Activated CD8-positive, alpha-beta T cell treated with anti-CD3 and anti-CD28 coated beads, Interleukin-2, amount 10 ng/mL, durations not matched to agents 7 days and 5 days (primary cell): Measurements from ENCODE around the gene RPS19. TPM values are rescaled to one million over a fixed set of nuclear protein-coding genes. Genes with fewer than 3 reads are reported as not detected.

Experiments used
- ATAC-seq: fragments of 150-1000 bp; cut with Tn5 transposase; one replicate; pipeline ENCODE4 v1.10.0; 2021; ENCODE audit warnings: moderate library complexity
- CTCF ChIA-PET: fragments of 350-600 bp; sonication (Branson Sonifier 250); formaldehyde crosslinking; loops from one replicate; lab custom pipeline; 2021; ENCODE audit warnings: antibody characterized with exemption; lab: Charles Lee
- POLR2A ChIA-PET: fragments of 350-600 bp; sonication (Branson Sonifier 250); formaldehyde crosslinking; loops from one replicate; lab custom pipeline; 2021; ENCODE audit warnings: antibody characterized with exemption; lab: Charles Lee
- DNase-seq: peaks from one replicate; pipeline ENCODE4 v3.0.0-alpha.2; 2020
- H3K27ac Mint-ChIP-seq: one replicate; pipeline ENCODE4 v1.8.0; 2021; ENCODE audit warnings: mild to moderate bottlenecking, mixed read lengths
- H3K27me3 Mint-ChIP-seq: one replicate; pipeline ENCODE4 v1.8.0; 2021; ENCODE audit warnings: low read depth, mixed read lengths
- H3K36me3 Mint-ChIP-seq: one replicate; pipeline ENCODE4 v1.8.0; 2021; ENCODE audit warnings: low read depth, mixed read lengths
- H3K4me1 Mint-ChIP-seq: one replicate; pipeline ENCODE4 v1.8.0; 2021; ENCODE audit warnings: low read depth, mixed read lengths
- H3K4me3 Mint-ChIP-seq: one replicate; pipeline ENCODE4 v1.8.0; 2021; ENCODE audit warnings: mild to moderate bottlenecking, mixed read lengths
- H3K9me3 Mint-ChIP-seq: one replicate; pipeline ENCODE4 v1.8.0; 2022; ENCODE audit warnings: mixed read lengths; ENCODE audit not compliant: insufficient read depth
- total RNA-seq, 2 experiments: library from RNA; stranded (reverse); gene quantifications; one replicate each; pipeline ENCODE4 v1.2.3, GENCODE V29; 2021

Gene RPS19
- total RNA-seq, 2 experiments from 2014 or later = 3,024 to 3,056 TPM

GRCh38 chr19:41844601-41845000 is 15.5 kb upstream of the RPS19 start, which contains the start of gene LYPD4:
LYPD4 (minus strand) TSS chr19:41844683; CDS start chr19:41839285, 5,398 bp downstream.
- Mint-ChIP-seq H3K4me1 (no peaks in the 10 kb centered on the region), H3K27ac (no peak within 1 kb of the TSS), H3K27me3 (peaks cover 9% of the 10 kb centered on the region), H3K9me3 (no peaks in the 10 kb centered on the region), H3K4me3 (no peak within 1 kb of the TSS), H3K36me3 (no peaks in the 10 kb centered on the region)
- CTCF ChIA-PET = no interaction called here
- POLR2A ChIA-PET = no interaction called here
- DNase-seq (no peak), ATAC-seq (no peak)

GRCh38 chr19:41845001-41845050 is 15.2 kb upstream of the RPS19 start, which contains the start of gene DMRTC2:
DMRTC2 (plus strand) TSS chr19:41845042; CDS start chr19:41847429, 2,387 bp downstream.
- Mint-ChIP-seq H3K27ac (no peak within 1 kb of the TSS), H3K4me1 (no peaks in the 10 kb centered on the region), H3K9me3 (no peaks in the 10 kb centered on the region), H3K36me3 (no peaks in the 10 kb centered on the region), H3K4me3 (no peak within 1 kb of the TSS), H3K27me3 (peaks cover 9% of the 10 kb centered on the region)
- ATAC-seq (no peak), DNase-seq (no peak)
- CTCF ChIA-PET = no interaction called here
- POLR2A ChIA-PET = no interaction called here

- CTCF ChIA-PET = no interaction called here
- H3K27ac Mint-ChIP-seq = no peak overlapping the region
- ATAC-seq (no peak), DNase-seq (no peak)
- H3K36me3 Mint-ChIP-seq = no peaks in the 10 kb centered on the region
- no peaks in the 10 kb centered on the region for H3K4me1 Mint-ChIP-seq
- no peak overlapping the region for H3K4me3 Mint-ChIP-seq
- H3K27me3 Mint-ChIP-seq = peaks cover 8% of the 10 kb centered on the region
- H3K9me3 Mint-ChIP-seq = no peaks in the 10 kb centered on the region
- POLR2A ChIA-PET = no interaction called here
Observed at GRCh38 chr19:41845051-41845590, 14.9 kb upstream of the RPS19 start.

GRCh38 chr19:41847351-41848105 is 12.5 kb upstream of the RPS19 start:
- no peak for ATAC-seq
- no peak overlapping the region for H3K4me3 Mint-ChIP-seq
- CTCF ChIA-PET = interaction anchor here (1.5 kb wide), 1 partner anchor 26 kb away, joined by 3 read pairs; no protein-coding TSS in a partner anchor

GRCh38 chr19:41848666-41849065 is 11.4 kb upstream of the RPS19 start:
- H3K36me3 Mint-ChIP-seq = no peaks in the 10 kb centered on the region
- ChIA-PET CTCF (interaction anchor here (1.1 to 1.7 kb wide), 3 partner anchors 11 to 95 kb away, joined by 4 read pairs; no protein-coding TSS in a partner anchor), POLR2A (no interaction called here)
- ATAC-seq (no peak), DNase-seq (no peak)
- H3K4me1 Mint-ChIP-seq = no peaks in the 10 kb centered on the region
- H3K27me3 Mint-ChIP-seq = peaks cover 22% of the 10 kb centered on the region
- no peaks in the 10 kb centered on the region for H3K9me3 Mint-ChIP-seq
- no peak overlapping the region for H3K27ac Mint-ChIP-seq
- no peak overlapping the region for H3K4me3 Mint-ChIP-seq

More at GRCh38 chr19:41847351-41848105, 12.5 kb upstream of the RPS19 start:
- Mint-ChIP-seq H3K36me3 (no peaks in the 10 kb centered on the region), H3K9me3 (no peaks in the 10 kb centered on the region), H3K27me3 (peaks cover 19% of the 10 kb centered on the region), H3K4me1 (no peaks in the 10 kb centered on the region), H3K27ac (no peak overlapping the region)
- no peak for DNase-seq
- POLR2A ChIA-PET = no interaction called here

- no peak for ATAC-seq
- Mint-ChIP-seq H3K9me3 (no peaks in the 10 kb centered on the region), H3K27me3 (peaks cover 22% of the 10 kb centered on the region), H3K4me3 (no peak overlapping the region), H3K36me3 (no peaks in the 10 kb centered on the region), H3K27ac (no peak overlapping the region), H3K4me1 (no peaks in the 10 kb centered on the region)
- ChIA-PET CTCF (interaction anchor here (1.1 to 1.7 kb wide), 3 partner anchors 10 to 96 kb away, joined by 4 read pairs; no protein-coding TSS in a partner anchor), POLR2A (no interaction called here)
- no peak for DNase-seq
Observed at GRCh38 chr19:41849067-41849466, 11.0 kb upstream of the RPS19 start.

GRCh38 chr19:41850381-41850780 is 9.7 kb upstream of the RPS19 start:
- ChIA-PET POLR2A (no interaction called here), CTCF (interaction anchor here (1.4 to 1.7 kb wide), 3 partner anchors 9 to 97 kb away, joined by 4 read pairs; no protein-coding TSS in a partner anchor)
- Mint-ChIP-seq H3K9me3 (no peaks in the 10 kb centered on the region), H3K4me1 (no peaks in the 10 kb centered on the region), H3K36me3 (no peaks in the 10 kb centered on the region), H3K4me3 (no peak overlapping the region), H3K27me3 (peaks cover 31% of the 10 kb centered on the region), H3K27ac (no peak overlapping the region)
- DNase-seq (no peak), ATAC-seq (no peak)

GRCh38 chr19:41851456-41851855 is 8.6 kb upstream of the RPS19 start:
- ChIA-PET CTCF (interaction anchor here (1.1 to 2.8 kb wide), 4 partner anchors 8 to 183 kb away, joined by 3 to 8 read pairs (median 4); no protein-coding TSS in a partner anchor), POLR2A (interaction anchor here (0.7 kb wide), 1 partner anchor 9 kb away, joined by 3 read pairs; no protein-coding TSS in a partner anchor)
- H3K36me3 Mint-ChIP-seq = no peaks in the 10 kb centered on the region
- H3K4me1 Mint-ChIP-seq = no peaks in the 10 kb centered on the region
- DNase-seq = no peak
- H3K27ac Mint-ChIP-seq = no peak overlapping the region
- H3K4me3 Mint-ChIP-seq = no peak overlapping the region
- peaks cover 30% of the 10 kb centered on the region for H3K27me3 Mint-ChIP-seq
- ATAC-seq = no peak
- H3K9me3 Mint-ChIP-seq = no peaks in the 10 kb centered on the region

- no peaks in the 10 kb centered on the region for H3K9me3 Mint-ChIP-seq
- ATAC-seq (no peak), DNase-seq (no peak)
- no peak overlapping the region for H3K4me3 Mint-ChIP-seq
- H3K27ac Mint-ChIP-seq = no peak overlapping the region
- ChIA-PET CTCF (interaction anchor here (1.3 to 2.8 kb wide), 2 partner anchors 58 to 106 kb away, joined by 3 to 8 read pairs; partner anchors contain the start of gene RABAC1), POLR2A (no interaction called here)
- H3K27me3 Mint-ChIP-seq = peaks cover 34% of the 10 kb centered on the region
- no peaks in the 10 kb centered on the region for H3K4me1 Mint-ChIP-seq
- no peaks in the 10 kb centered on the region for H3K36me3 Mint-ChIP-seq
Observed at GRCh38 chr19:41853344-41853743, 6.7 kb upstream of the RPS19 start.

- H3K4me3 Mint-ChIP-seq = no peak overlapping the region
- ChIA-PET CTCF (interaction anchor here (1.3 to 2.8 kb wide), 2 partner anchors 59 to 105 kb away, joined by 3 to 8 read pairs; partner anchors contain the start of gene RABAC1), POLR2A (no interaction called here)
- DNase-seq (no peak), ATAC-seq (no peak)
- H3K27me3 Mint-ChIP-seq = peaks cover 34% of the 10 kb centered on the region
- no peaks in the 10 kb centered on the region for H3K4me1 Mint-ChIP-seq
- H3K27ac Mint-ChIP-seq = no peak overlapping the region
- no peaks in the 10 kb centered on the region for H3K36me3 Mint-ChIP-seq
- no peaks in the 10 kb centered on the region for H3K9me3 Mint-ChIP-seq
Observed at GRCh38 chr19:41853768-41854167, 6.3 kb upstream of the RPS19 start.

- Mint-ChIP-seq H3K27me3 (peaks cover 14% of the 10 kb centered on the region), H3K4me1 (peaks cover 38% of the 10 kb centered on the region), H3K9me3 (no peaks in the 10 kb centered on the region), H3K27ac (peak overlapping the region; percentile 96), H3K36me3 (peaks cover 37% of the 10 kb centered on the region), H3K4me3 (peak overlapping the region; percentile 88)
- no peak for DNase-seq
- POLR2A ChIA-PET = interaction anchor here (1.4 to 11.9 kb wide), 5 partner anchors 12 to 116 kb away, joined by 3 to 192 read pairs (median 20); partner anchors contain the start of genes ARHGEF1 and CD79A
- CTCF ChIA-PET = interaction anchor here (0.6 to 4.1 kb wide), 23 partner anchors 8 to 283 kb away, joined by 3 to 45 read pairs (median 4); partner anchors contain the start of genes CD79A, CEACAM21 and RABAC1
- no peak for ATAC-seq
Observed at GRCh38 chr19:41859213-41859617, 840 bp upstream of the RPS19 start.
